H9 (cell line): ENCODE results near the gene SLC17A3. TPM values are rescaled to one million over a fixed set of nuclear protein-coding genes. Genes with fewer than 3 reads are reported as not detected.

Source experiments
- DNase-seq: peaks from one replicate; pipeline ENCODE4 v3.0.0-alpha.2; 2017
- H2AFZ ChIP-seq: one replicate; pipeline ENCODE4 v1.6.1; 2013; ENCODE audit warnings: mild to moderate bottlenecking, low read length, control low read depth, moderate library complexity
- H2AK5ac ChIP-seq: 2 replicates; pipeline ENCODE4 v1.6.1; 2013; ENCODE audit warnings: low read length, control low read depth, mixed read lengths; ENCODE audit not compliant: insufficient read length
- H2BK120ac ChIP-seq: one replicate; pipeline ENCODE4 v1.6.1; 2013; ENCODE audit warnings: low read depth, mild to moderate bottlenecking, low read length, control low read depth, inconsistent platforms; ENCODE audit not compliant: poor library complexity, severe bottlenecking
- H2BK12ac ChIP-seq: 2 replicates; pipeline ENCODE4 v1.6.1; 2013; ENCODE audit warnings: low read length, control low read depth, mixed read lengths, low read depth; ENCODE audit not compliant: insufficient read length
- H2BK15ac ChIP-seq: 2 replicates; pipeline ENCODE4 v1.6.1; 2013; ENCODE audit warnings: low read depth, low read length, control low read depth
- H2BK20ac ChIP-seq: one replicate; pipeline ENCODE4 v1.6.1; 2013; ENCODE audit warnings: low read depth, mild to moderate bottlenecking, low read length, control low read depth, inconsistent platforms; ENCODE audit not compliant: poor library complexity, severe bottlenecking
- H2BK5ac ChIP-seq: 2 replicates; pipeline ENCODE4 v1.6.1; 2013; ENCODE audit warnings: low read length, control low read depth, mixed read lengths; ENCODE audit not compliant: insufficient read length
- H3K14ac ChIP-seq: 2 replicates; pipeline ENCODE4 v1.6.1; 2013; ENCODE audit warnings: low read length, control low read depth; ENCODE audit not compliant: insufficient read depth
- H3K18ac ChIP-seq: 2 replicates; pipeline ENCODE4 v1.6.1; 2013; ENCODE audit warnings: low read depth, mild to moderate bottlenecking, mixed read lengths, low read length, control low read depth; ENCODE audit not compliant: insufficient read length
- H3K23ac ChIP-seq: 2 replicates; pipeline ENCODE4 v1.6.1; 2013; ENCODE audit warnings: low read length, control low read depth, mixed read lengths, low read depth; ENCODE audit not compliant: insufficient read length
- H3K23me2 ChIP-seq: 2 replicates; pipeline ENCODE4 v1.6.1; 2013; ENCODE audit warnings: low read depth, mild to moderate bottlenecking, mixed read lengths, low read length, control low read depth; ENCODE audit not compliant: insufficient read length, poor library complexity, severe bottlenecking
- H3K27ac ChIP-seq: 2 replicates; pipeline ENCODE4 v1.5.1; 2013; ENCODE audit warnings: low read length, control low read depth, mixed read lengths, low read depth; ENCODE audit not compliant: insufficient read length
- H3K27me3 ChIP-seq: 2 replicates; pipeline ENCODE4 v1.6.1; 2013; ENCODE audit warnings: low read length, control low read depth, inconsistent platforms; ENCODE audit not compliant: insufficient read depth
- H3K4ac ChIP-seq: 2 replicates; pipeline ENCODE4 v1.6.1; 2013; ENCODE audit warnings: low read depth, mild to moderate bottlenecking, control low read depth, inconsistent platforms, low read length, moderate library complexity
- H3K4me1 ChIP-seq: 2 replicates; pipeline ENCODE4 v1.6.1; 2013; ENCODE audit warnings: low read length, control low read depth, inconsistent platforms; ENCODE audit not compliant: insufficient read depth
- H3K4me2 ChIP-seq: 2 replicates; pipeline ENCODE4 v1.6.1; 2013; ENCODE audit warnings: low read length, control low read depth, mixed read lengths; ENCODE audit not compliant: insufficient read length, insufficient read depth
- H3K56ac ChIP-seq: 2 replicates; pipeline ENCODE4 v1.6.1; 2013; ENCODE audit warnings: low read depth, mild to moderate bottlenecking, mixed read lengths, low read length, control low read depth; ENCODE audit not compliant: insufficient read length
- H3K79me1 ChIP-seq: 2 replicates; pipeline ENCODE4 v1.6.1; 2013; ENCODE audit warnings: low read depth, mild to moderate bottlenecking, moderate library complexity, low read length, control low read depth, inconsistent platforms; ENCODE audit not compliant: insufficient read depth, poor library complexity, severe bottlenecking
- H3K79me2 ChIP-seq: 2 replicates; pipeline ENCODE4 v1.6.1; 2013; ENCODE audit warnings: low read length, control low read depth, inconsistent platforms; ENCODE audit not compliant: insufficient read depth
- H3K9ac ChIP-seq: 2 replicates; pipeline ENCODE4 v1.6.1; 2013; ENCODE audit warnings: low read length, control low read depth, mixed read lengths; ENCODE audit not compliant: insufficient read length; ENCODE audit errors: extremely low read depth
- H3K9me3 ChIP-seq: one replicate; pipeline ENCODE4 v1.6.1; 2013; ENCODE audit warnings: low read depth, low read length, inconsistent platforms; ENCODE audit not compliant: control insufficient read depth
- H3T11ph ChIP-seq: one replicate; pipeline ENCODE4 v1.6.1; 2013; ENCODE audit warnings: mild to moderate bottlenecking, low read length, control low read depth, inconsistent platforms
- H4K20me1 ChIP-seq: one replicate; pipeline ENCODE4 v1.6.1; 2013; ENCODE audit not compliant: control insufficient read depth, insufficient read length, insufficient read depth
- H4K5ac ChIP-seq: 2 replicates; pipeline ENCODE4 v1.6.1; 2013; ENCODE audit warnings: low read depth, mild to moderate bottlenecking, mixed read lengths, low read length, control low read depth; ENCODE audit not compliant: insufficient read length
- H4K8ac ChIP-seq: replicated peaks from 2 replicates; pipeline ENCODE4 v1.6.1; 2013; ENCODE audit warnings: low read length, control low read depth, mixed read lengths, low read depth; ENCODE audit not compliant: insufficient read length
- H4K91ac ChIP-seq: 2 replicates; pipeline ENCODE4 v1.6.1; 2013; ENCODE audit warnings: low read depth, mild to moderate bottlenecking, moderate library complexity, mixed read lengths, low read length, control low read depth; ENCODE audit not compliant: insufficient read length
- H3K27ac Mint-ChIP-seq, 3 experiments: 2 replicates in 2 of 3; 3 replicates in 1 of 3; pipeline ENCODE4 v1.8.0; 2020 to 2021; ENCODE audit warnings: mixed read lengths in 3 of 3, mild to moderate bottlenecking in 1 of 3, moderate library complexity in 1 of 3
- H3K27me3 Mint-ChIP-seq: 2 replicates; pipeline ENCODE4 v1.8.0; 2021; ENCODE audit warnings: low read depth, mild to moderate bottlenecking, moderate library complexity, mixed read lengths
- H3K36me3 Mint-ChIP-seq, 3 experiments: 2 replicates in 2 of 3; 3 replicates in 1 of 3; pipeline ENCODE4 v1.8.0; 2020 to 2021; ENCODE audit warnings: low read depth in 3 of 3, mixed read lengths in 3 of 3; ENCODE audit not compliant: insufficient read depth in 1 of 3
- H3K4me1 Mint-ChIP-seq, 2 experiments: 2 replicates each; pipeline ENCODE4 v1.8.0; 2020; ENCODE audit warnings: mixed read lengths in 2 of 2
- H3K4me3 Mint-ChIP-seq, 2 experiments: 2 replicates in 1 of 2; 3 replicates in 1 of 2; pipeline ENCODE4 v1.8.0; 2020 to 2021; ENCODE audit warnings: mild to moderate bottlenecking in 2 of 2, mixed read lengths in 2 of 2, moderate library complexity in 1 of 2
- H3K9me3 Mint-ChIP-seq, 2 experiments: 2 replicates in 1 of 2; 3 replicates in 1 of 2; pipeline ENCODE4 v1.8.0; 2020; ENCODE audit warnings: mild to moderate bottlenecking in 2 of 2, mixed read lengths in 2 of 2, moderate library complexity in 1 of 2
- CTCF ChIP-seq: fragments of 200-600 bp; sonication (generic); conservative IDR thresholded peaks from 3 replicates; pipeline ENCODE4 v1.8.0; 2021; ENCODE audit warnings: antibody characterized with exemption, mild to moderate bottlenecking
- WGBS: extraction: QIAGEN DNeasy Blood & Tissue Kit; methylation state at CpG from one replicate; pipeline ENCODE4 v1.1.7; 2013; ENCODE audit warnings: missing lambda C conversion rate, low lambda C conversion rate, mixed read lengths; ENCODE audit not compliant: insufficient read length; ENCODE audit errors: extremely low coverage; 5-methylcytosine and 5-hydroxymethylcytosine counted together
- total RNA-seq: library from RNA; stranded (reverse); gene quantifications from 2 replicates; pipeline ENCODE4 v1.2.1, GENCODE V29; 2021

SLC17A3 gene
- total RNA-seq, 1 experiment from 2014 or later = not detected

- WGBS = no CpG with 5 or more reads among the region's 2 CpGs
- H3K9ac ChIP-seq = no peak overlapping the region
- no peak for DNase-seq
Measured at GRCh38 chr6:25886066-25886465, 12.0 kb upstream of the SLC17A3 start.

More at GRCh38 chr6:25886066-25886465, 12.0 kb upstream of the SLC17A3 start:
- Histone ChIP-seq H3K79me2 (no peaks in the 10 kb centered on the region), H2BK5ac (no peak overlapping the region), H4K20me1 (no peaks in the 10 kb centered on the region), H4K91ac (no peak overlapping the region), H3K27me3 (no peaks in the 10 kb centered on the region), H3K56ac (no peak overlapping the region), H3K23me2 (no peaks in the 10 kb centered on the region), H2BK20ac (no peak overlapping the region), H3K4ac (no peak overlapping the region), H2AFZ (no peak overlapping the region), H3K79me1 (no peaks in the 10 kb centered on the region), H3K4me1 (no peaks in the 10 kb centered on the region), H3K18ac (no peak overlapping the region), H2BK120ac (no peak overlapping the region), H4K5ac (no peak overlapping the region), H3K9me3 (no peaks in the 10 kb centered on the region), H2AK5ac (no peak overlapping the region), H2BK12ac (no peak overlapping the region), H3K4me2 (no peak overlapping the region), H2BK15ac (no peak overlapping the region), H3T11ph (no peak overlapping the region), H3K23ac (no peak overlapping the region), H3K14ac (no peak overlapping the region), H4K8ac (no peak overlapping the region), H3K27ac (no peak overlapping the region)
- Mint-ChIP-seq H3K4me3 (no peak overlapping the region), H3K9me3 (no peaks in the 10 kb centered on the region; a peak in 1 of 5 replicates), H3K4me1 (peaks cover 2 to 3% of the 10 kb centered on the region in 2 experiments; a peak in 2 of 4 replicates), H3K36me3 (no peaks in the 10 kb centered on the region), H3K27ac (no peak overlapping the region), H3K27me3 (peaks cover 2% of the 10 kb centered on the region; the same call in 1 of the 2 replicates)
- TF ChIP-seq CTCF = no peak
